H9 (cell line): ENCODE results near the gene SEPTIN2. TPM values are rescaled to one million over a fixed set of nuclear protein-coding genes. Genes with fewer than 3 reads are reported as not detected.

Source experiments
- DNase-seq: peaks from one replicate; pipeline ENCODE4 v3.0.0-alpha.2; 2017
- H2AFZ ChIP-seq: one replicate; pipeline ENCODE4 v1.6.1; 2013; ENCODE audit warnings: mild to moderate bottlenecking, low read length, control low read depth, moderate library complexity
- H2AK5ac ChIP-seq: 2 replicates; pipeline ENCODE4 v1.6.1; 2013; ENCODE audit warnings: low read length, control low read depth, mixed read lengths; ENCODE audit not compliant: insufficient read length
- H2BK120ac ChIP-seq: one replicate; pipeline ENCODE4 v1.6.1; 2013; ENCODE audit warnings: low read depth, mild to moderate bottlenecking, low read length, control low read depth, inconsistent platforms; ENCODE audit not compliant: poor library complexity, severe bottlenecking
- H2BK12ac ChIP-seq: 2 replicates; pipeline ENCODE4 v1.6.1; 2013; ENCODE audit warnings: low read length, control low read depth, mixed read lengths, low read depth; ENCODE audit not compliant: insufficient read length
- H2BK15ac ChIP-seq: 2 replicates; pipeline ENCODE4 v1.6.1; 2013; ENCODE audit warnings: low read depth, low read length, control low read depth
- H2BK20ac ChIP-seq: one replicate; pipeline ENCODE4 v1.6.1; 2013; ENCODE audit warnings: low read depth, mild to moderate bottlenecking, low read length, control low read depth, inconsistent platforms; ENCODE audit not compliant: poor library complexity, severe bottlenecking
- H2BK5ac ChIP-seq: 2 replicates; pipeline ENCODE4 v1.6.1; 2013; ENCODE audit warnings: low read length, control low read depth, mixed read lengths; ENCODE audit not compliant: insufficient read length
- H3K14ac ChIP-seq: 2 replicates; pipeline ENCODE4 v1.6.1; 2013; ENCODE audit warnings: low read length, control low read depth; ENCODE audit not compliant: insufficient read depth
- H3K18ac ChIP-seq: 2 replicates; pipeline ENCODE4 v1.6.1; 2013; ENCODE audit warnings: low read depth, mild to moderate bottlenecking, mixed read lengths, low read length, control low read depth; ENCODE audit not compliant: insufficient read length
- H3K23ac ChIP-seq: 2 replicates; pipeline ENCODE4 v1.6.1; 2013; ENCODE audit warnings: low read length, control low read depth, mixed read lengths, low read depth; ENCODE audit not compliant: insufficient read length
- H3K23me2 ChIP-seq: 2 replicates; pipeline ENCODE4 v1.6.1; 2013; ENCODE audit warnings: low read depth, mild to moderate bottlenecking, mixed read lengths, low read length, control low read depth; ENCODE audit not compliant: insufficient read length, poor library complexity, severe bottlenecking
- H3K27ac ChIP-seq: 2 replicates; pipeline ENCODE4 v1.5.1; 2013; ENCODE audit warnings: low read length, control low read depth, mixed read lengths, low read depth; ENCODE audit not compliant: insufficient read length
- H3K27me3 ChIP-seq: 2 replicates; pipeline ENCODE4 v1.6.1; 2013; ENCODE audit warnings: low read length, control low read depth, inconsistent platforms; ENCODE audit not compliant: insufficient read depth
- H3K4ac ChIP-seq: 2 replicates; pipeline ENCODE4 v1.6.1; 2013; ENCODE audit warnings: low read depth, mild to moderate bottlenecking, control low read depth, inconsistent platforms, low read length, moderate library complexity
- H3K4me1 ChIP-seq: 2 replicates; pipeline ENCODE4 v1.6.1; 2013; ENCODE audit warnings: low read length, control low read depth, inconsistent platforms; ENCODE audit not compliant: insufficient read depth
- H3K4me2 ChIP-seq: 2 replicates; pipeline ENCODE4 v1.6.1; 2013; ENCODE audit warnings: low read length, control low read depth, mixed read lengths; ENCODE audit not compliant: insufficient read length, insufficient read depth
- H3K56ac ChIP-seq: 2 replicates; pipeline ENCODE4 v1.6.1; 2013; ENCODE audit warnings: low read depth, mild to moderate bottlenecking, mixed read lengths, low read length, control low read depth; ENCODE audit not compliant: insufficient read length
- H3K79me1 ChIP-seq: 2 replicates; pipeline ENCODE4 v1.6.1; 2013; ENCODE audit warnings: low read depth, mild to moderate bottlenecking, moderate library complexity, low read length, control low read depth, inconsistent platforms; ENCODE audit not compliant: insufficient read depth, poor library complexity, severe bottlenecking
- H3K79me2 ChIP-seq: 2 replicates; pipeline ENCODE4 v1.6.1; 2013; ENCODE audit warnings: low read length, control low read depth, inconsistent platforms; ENCODE audit not compliant: insufficient read depth
- H3K9ac ChIP-seq: 2 replicates; pipeline ENCODE4 v1.6.1; 2013; ENCODE audit warnings: low read length, control low read depth, mixed read lengths; ENCODE audit not compliant: insufficient read length; ENCODE audit errors: extremely low read depth
- H3K9me3 ChIP-seq: one replicate; pipeline ENCODE4 v1.6.1; 2013; ENCODE audit warnings: low read depth, low read length, inconsistent platforms; ENCODE audit not compliant: control insufficient read depth
- H3T11ph ChIP-seq: one replicate; pipeline ENCODE4 v1.6.1; 2013; ENCODE audit warnings: mild to moderate bottlenecking, low read length, control low read depth, inconsistent platforms
- H4K20me1 ChIP-seq: one replicate; pipeline ENCODE4 v1.6.1; 2013; ENCODE audit not compliant: control insufficient read depth, insufficient read length, insufficient read depth
- H4K5ac ChIP-seq: 2 replicates; pipeline ENCODE4 v1.6.1; 2013; ENCODE audit warnings: low read depth, mild to moderate bottlenecking, mixed read lengths, low read length, control low read depth; ENCODE audit not compliant: insufficient read length
- H4K8ac ChIP-seq: replicated peaks from 2 replicates; pipeline ENCODE4 v1.6.1; 2013; ENCODE audit warnings: low read length, control low read depth, mixed read lengths, low read depth; ENCODE audit not compliant: insufficient read length
- H4K91ac ChIP-seq: 2 replicates; pipeline ENCODE4 v1.6.1; 2013; ENCODE audit warnings: low read depth, mild to moderate bottlenecking, moderate library complexity, mixed read lengths, low read length, control low read depth; ENCODE audit not compliant: insufficient read length
- H3K27ac Mint-ChIP-seq, 3 experiments: 2 replicates in 2 of 3; 3 replicates in 1 of 3; pipeline ENCODE4 v1.8.0; 2020 to 2021; ENCODE audit warnings: mixed read lengths in 3 of 3, mild to moderate bottlenecking in 1 of 3, moderate library complexity in 1 of 3
- H3K27me3 Mint-ChIP-seq: 2 replicates; pipeline ENCODE4 v1.8.0; 2021; ENCODE audit warnings: low read depth, mild to moderate bottlenecking, moderate library complexity, mixed read lengths
- H3K36me3 Mint-ChIP-seq, 3 experiments: 2 replicates in 2 of 3; 3 replicates in 1 of 3; pipeline ENCODE4 v1.8.0; 2020 to 2021; ENCODE audit warnings: low read depth in 3 of 3, mixed read lengths in 3 of 3; ENCODE audit not compliant: insufficient read depth in 1 of 3
- H3K4me1 Mint-ChIP-seq, 2 experiments: 2 replicates each; pipeline ENCODE4 v1.8.0; 2020; ENCODE audit warnings: mixed read lengths in 2 of 2
- H3K4me3 Mint-ChIP-seq, 2 experiments: 2 replicates in 1 of 2; 3 replicates in 1 of 2; pipeline ENCODE4 v1.8.0; 2020 to 2021; ENCODE audit warnings: mild to moderate bottlenecking in 2 of 2, mixed read lengths in 2 of 2, moderate library complexity in 1 of 2
- H3K9me3 Mint-ChIP-seq, 2 experiments: 2 replicates in 1 of 2; 3 replicates in 1 of 2; pipeline ENCODE4 v1.8.0; 2020; ENCODE audit warnings: mild to moderate bottlenecking in 2 of 2, mixed read lengths in 2 of 2, moderate library complexity in 1 of 2
- CTCF ChIP-seq: fragments of 200-600 bp; sonication (generic); conservative IDR thresholded peaks from 3 replicates; pipeline ENCODE4 v1.8.0; 2021; ENCODE audit warnings: antibody characterized with exemption, mild to moderate bottlenecking
- WGBS: extraction: QIAGEN DNeasy Blood & Tissue Kit; methylation state at CpG from one replicate; pipeline ENCODE4 v1.1.7; 2013; ENCODE audit warnings: missing lambda C conversion rate, low lambda C conversion rate, mixed read lengths; ENCODE audit not compliant: insufficient read length; ENCODE audit errors: extremely low coverage; 5-methylcytosine and 5-hydroxymethylcytosine counted together
- total RNA-seq: library from RNA; stranded (reverse); gene quantifications from 2 replicates; pipeline ENCODE4 v1.2.1, GENCODE V29; 2021

Gene SEPTIN2
- total RNA-seq, 1 experiment from 2014 or later = 385 TPM

GRCh38 chr2:241390301-241391206 lies 74.8 kb downstream of the SEPTIN2 start:
- no CpG with 5 or more reads among the region's 9 CpGs for WGBS
- no peak overlapping the region for H3K4me2 ChIP-seq
- H3K4me1 ChIP-seq = no peaks in the 10 kb centered on the region
- no peak overlapping the region for H3K27ac ChIP-seq
- no peak overlapping the region for H2BK12ac ChIP-seq
- H4K5ac ChIP-seq = no peak overlapping the region
- H3K4me1 Mint-ChIP-seq = peaks cover 12 to 16% of the 10 kb centered on the region in 2 experiments
- H3K9ac ChIP-seq = no peak overlapping the region
- peaks cover 8 to 10% (median 10%) of the 10 kb centered on the region in 3 experiments; a peak in 6 of 7 replicates for H3K36me3 Mint-ChIP-seq
- H3K4me3 Mint-ChIP-seq = no peak overlapping the region
- no peak overlapping the region for H4K8ac ChIP-seq
- no peak overlapping the region for H3K18ac ChIP-seq
- no peaks in the 10 kb centered on the region for H3K23me2 ChIP-seq
- H3K27me3 ChIP-seq = no peaks in the 10 kb centered on the region; the same call in 1 of the 2 replicates
- H2BK120ac ChIP-seq = no peak overlapping the region
- H3T11ph ChIP-seq = no peak overlapping the region
- no peaks in the 10 kb centered on the region for H4K20me1 ChIP-seq
- no peaks in the 10 kb centered on the region for H3K27me3 Mint-ChIP-seq
- H2BK5ac ChIP-seq = no peak overlapping the region
- H3K4ac ChIP-seq = no peak overlapping the region
- no peak overlapping the region for H2BK20ac ChIP-seq
- no peak overlapping the region for H3K27ac Mint-ChIP-seq
- no peaks in the 10 kb centered on the region for H3K9me3 ChIP-seq
- no peaks in the 10 kb centered on the region for H3K79me2 ChIP-seq
- H3K79me1 ChIP-seq = peaks cover 2% of the 10 kb centered on the region
- H4K91ac ChIP-seq = no peak overlapping the region
- no peak overlapping the region for H2BK15ac ChIP-seq
- H3K9me3 Mint-ChIP-seq = no peaks in the 10 kb centered on the region
- TF ChIP-seq CTCF = no peak
- no peak overlapping the region for H3K23ac ChIP-seq
- no peak for DNase-seq
- H2AFZ ChIP-seq = no peak overlapping the region
- no peak overlapping the region for H3K56ac ChIP-seq
- H3K14ac ChIP-seq = no peak overlapping the region
- H2AK5ac ChIP-seq = no peak overlapping the region
